ENCODE data around the gene IGFBP4. TPM values are rescaled to one million over a fixed set of nuclear protein-coding genes. Genes with fewer than 3 reads are reported as not detected.

IGFBP4 gene
- total RNA-seq, 4 donors from 2014 or later: 234 to 334 (median 274) TPM

GRCh38 chr17:40490289-40490853 is 47.1 kb downstream of the IGFBP4 start:
- 26 to 44% methylated on average over 1 to 4 of the region's 5 CpGs for WGBS, 2 donors
- intact Hi-C loops (cut with DNase I): loop anchor here (5.0 kb wide), 1 partner anchor 62 kb away; no protein-coding TSS in a partner anchor
- DNase-seq: peak; percentile 89 to 90
- H3K36me3 ChIP-seq: peaks cover 0 to 3% of the 10 kb centered on the region in 2 donors
- H3K27me3 ChIP-seq: no peaks in the 10 kb centered on the region
- H3K9me3 ChIP-seq: no peaks in the 10 kb centered on the region
- no peak overlapping the region for H3K4me3 ChIP-seq (replicated peaks in 1 of 3)
- H3K27ac ChIP-seq: peak overlapping the region; percentile 83 to 94 (median 90)
- TF ChIP-seq POLR2A (IDR thresholded peaks at IDR 0.05) (no peak), CTCF (IDR thresholded peaks at IDR 0.05) (no peak)
- H3K4me1 ChIP-seq: peaks cover 23 to 47% of the 10 kb centered on the region in 2 donors

- 64 to 73% methylated on average over 2 of the region's 2 CpGs for WGBS, 2 donors
- H3K9me3 ChIP-seq: no peaks in the 10 kb centered on the region
- peaks cover 23 to 47% of the 10 kb centered on the region in 2 donors for H3K4me1 ChIP-seq
- no peak overlapping the region for H3K4me3 ChIP-seq (replicated peaks in 1 of 3)
- peaks cover 0 to 3% of the 10 kb centered on the region in 2 donors for H3K36me3 ChIP-seq
- no peak for TF ChIP-seq CTCF (IDR thresholded peaks at IDR 0.05)
- TF ChIP-seq POLR2A (IDR thresholded peaks at IDR 0.05): no peak
- no peaks in the 10 kb centered on the region for H3K27me3 ChIP-seq
- intact Hi-C loops (cut with DNase I): loop anchor here (5.0 kb wide), 1 partner anchor 61 kb away; no protein-coding TSS in a partner anchor
- H3K27ac ChIP-seq: peak overlapping the region; percentile 83 to 94 (median 90)
- DNase-seq: no peak
Measured at GRCh38 chr17:40490982-40491381, 47.7 kb downstream of the IGFBP4 start.

GRCh38 chr17:40491486-40491885 is 48.2 kb downstream of the IGFBP4 start:
- Histone ChIP-seq H3K4me1 (peaks cover 23 to 46% of the 10 kb centered on the region in 2 donors), H3K27ac (peak overlapping the region; percentile 83 to 94 (median 90)), H3K4me3 (replicated peaks in 1 of 3) (no peak overlapping the region), H3K27me3 (no peaks in the 10 kb centered on the region), H3K9me3 (no peaks in the 10 kb centered on the region), H3K36me3 (peaks cover 0 to 3% of the 10 kb centered on the region in 2 donors)
- 56 to 62% methylated on average over 7 of the region's 7 CpGs for WGBS, 2 donors
- intact Hi-C loops (cut with DNase I): loop anchor here (5.0 kb wide), 1 partner anchor 61 kb away; no protein-coding TSS in a partner anchor
- TF ChIP-seq POLR2A (IDR thresholded peaks at IDR 0.05): no peak
- no peak for TF ChIP-seq CTCF (IDR thresholded peaks at IDR 0.05)
- DNase-seq: peak; percentile 37 to 45

GRCh38 chr17:40493697-40494096 is 50.4 kb downstream of the IGFBP4 start:
- H3K4me3 ChIP-seq (replicated peaks in 1 of 3): no peak overlapping the region
- WGBS, 2 donors: 60% methylated on average over 1 of the region's 4 CpGs; no CpG with 5 or more reads in 1 of the 2 donors
- intact Hi-C loops (cut with DNase I): loop anchor here (5.0 kb wide), 1 partner anchor 59 kb away; no protein-coding TSS in a partner anchor
- TF ChIP-seq POLR2A (IDR thresholded peaks at IDR 0.05) (no peak), CTCF (IDR thresholded peaks at IDR 0.05) (no peak)
- no peaks in the 10 kb centered on the region for H3K27me3 ChIP-seq
- no peaks in the 10 kb centered on the region for H3K36me3 ChIP-seq
- H3K4me1 ChIP-seq: peaks cover 35 to 56% of the 10 kb centered on the region in 2 donors
- H3K27ac ChIP-seq: peak overlapping the region in 2 of 3 donors; percentile 59 to 94
- no peak for DNase-seq
- H3K9me3 ChIP-seq: no peaks in the 10 kb centered on the region

- H3K36me3 ChIP-seq: no peaks in the 10 kb centered on the region
- no peaks in the 10 kb centered on the region for H3K9me3 ChIP-seq
- TF ChIP-seq POLR2A (IDR thresholded peaks at IDR 0.05): no peak
- TF ChIP-seq CTCF (IDR thresholded peaks at IDR 0.05): no peak
- no peaks in the 10 kb centered on the region for H3K27me3 ChIP-seq
- H3K4me3 ChIP-seq (replicated peaks in 1 of 3): no peak overlapping the region
- peak overlapping the region; percentile 27 to 95 (median 94) for H3K27ac ChIP-seq
- DNase-seq: no peak
- WGBS, 2 donors: 75 to 78% methylated on average over 5 of the region's 5 CpGs
- H3K4me1 ChIP-seq: peaks cover 35 to 58% of the 10 kb centered on the region in 2 donors
- intact Hi-C loops (cut with DNase I): no loop called here
Measured at GRCh38 chr17:40495140-40495539, 51.9 kb downstream of the IGFBP4 start.

Measured in thyroid gland (tissue), 4 donors.